HepG2 (cell line): ENCODE measurements around the gene GPR31. TPM values are rescaled to one million over a fixed set of nuclear protein-coding genes. Genes with fewer than 3 reads are reported as not detected.

ENCODE experiments used
- ATAC-seq: fragments of 200-7000 bp; cut with Tn5 transposase; 3 replicates; pipeline ENCODE4 v1.9.1; 2020; ENCODE audit warnings: mild to moderate bottlenecking, moderate library complexity
- BruUV-seq: library from RNA; stranded (reverse); fragments of 400-500 nt; replicated peaks from 2 replicates; lab custom pipeline; 2021; lab: Mats Ljungman, UMichigan
- CTCF ChIA-PET: fragments of 300-600 bp; formaldehyde crosslinking; extraction: SDS; loops from one replicate; lab custom pipeline; 2021; ENCODE audit warnings: low total read pairs, inconsistent platforms, low intra/inter-chr PET ratio; lab: Yijun Ruan, JAX
- POLR2A ChIA-PET: fragments of 350-600 bp; sonication (Branson Sonifier 250); formaldehyde crosslinking; loops from one replicate; lab custom pipeline; 2020; ENCODE audit warnings: antibody characterized with exemption, inconsistent platforms; lab: Yijun Ruan, JAX
- DNase-seq: peaks from one replicate; pipeline ENCODE4 v3.0.0-alpha.2; 2015; ENCODE audit warnings: low spot score
- FAIRE-seq: peaks from 3 replicates; lab custom pipeline; 2011; peaks lifted over from hg19 to GRCh38; lab: Jason Lieb, UNC
- H2AFZ ChIP-seq: one replicate; pipeline ENCODE4 v1.6.1; 2011; ENCODE audit warnings: low read length, inconsistent platforms
- H3K27ac ChIP-seq: fragments of 300-600 bp; 3 replicates; pipeline ENCODE4 v1.8.0; 2011; ENCODE audit warnings: mixed run types, mild to moderate bottlenecking, mixed read lengths, low read length, inconsistent platforms; ENCODE audit not compliant: insufficient read depth; ENCODE audit errors: extremely low read length
- H3K27me3 ChIP-seq, 2 experiments: fragments of 200-600 bp in 1 of 2; 2 replicates in 1 of 2; 3 replicates in 1 of 2; pipeline versions ENCODE4 v1.6.0 to v1.8.0; 2011; ENCODE audit warnings: low read length in 2 of 2, mild to moderate bottlenecking in 2 of 2, moderate library complexity in 2 of 2, inconsistent platforms in 1 of 2; ENCODE audit not compliant: insufficient read depth in 2 of 2, control insufficient read depth in 1 of 2
- H3K36me3 ChIP-seq, 2 experiments: fragments of 200-600 bp in 1 of 2; replicated peaks in 1 of 2; 2 replicates in 1 of 2; 3 replicates in 1 of 2; pipeline versions ENCODE4 v1.5.1 to v1.8.0; 2011; ENCODE audit warnings: low read length in 2 of 2, inconsistent platforms in 1 of 2; ENCODE audit not compliant: insufficient read depth in 2 of 2, control insufficient read depth in 1 of 2
- H3K4me1 ChIP-seq: 2 replicates; pipeline ENCODE4 v1.5.1; 2012; ENCODE audit warnings: low read length, inconsistent platforms; ENCODE audit not compliant: insufficient read depth
- H3K4me2 ChIP-seq: 2 replicates; pipeline ENCODE4 v1.6.0; 2011; ENCODE audit warnings: low read depth, low read length, inconsistent platforms
- H3K4me3 ChIP-seq, 3 experiments: fragments of 200-600 bp in 1 of 3; sonication (generic), shearing (Covaris generic) in 1 of 3; replicated peaks in 1 of 3; 2 replicates each; pipeline ENCODE4 v1.5.1; 2011 to 2016; ENCODE audit warnings: low read length in 3 of 3, inconsistent platforms in 2 of 3, low read depth in 2 of 3, mild to moderate bottlenecking in 2 of 3, control low read depth in 1 of 3, mixed read lengths in 1 of 3; ENCODE audit not compliant: insufficient read depth in 1 of 3
- H3K79me2 ChIP-seq: one replicate; pipeline ENCODE4 v1.6.1; 2011; ENCODE audit warnings: low read length, inconsistent platforms; ENCODE audit not compliant: insufficient read depth
- H3K9ac ChIP-seq: 2 replicates; pipeline ENCODE4 v1.6.0; 2011; ENCODE audit warnings: mild to moderate bottlenecking, low read depth, low read length, inconsistent platforms; ENCODE audit not compliant: insufficient read depth
- H3K9me3 ChIP-seq: 2 replicates; pipeline ENCODE4 v1.5.1; 2012; ENCODE audit warnings: mild to moderate bottlenecking, low read length
- H4K20me1 ChIP-seq: 2 replicates; pipeline ENCODE4 v1.6.0; 2011; ENCODE audit warnings: inconsistent platforms, mild to moderate bottlenecking, low read length, moderate library complexity; ENCODE audit not compliant: insufficient read depth
- CC2D1A ChIP-seq: sonication (generic); formaldehyde crosslinking; IDR thresholded peaks from 2 replicates; pipeline ENCODE4 v1.8.1; 2023; ENCODE audit warnings: mild to moderate bottlenecking, missing genetic modification reagents
- HHEX ChIP-seq: IDR thresholded peaks from 2 replicates; pipeline ENCODE4 v1.6.1; 2016; ENCODE audit warnings: control low read depth
- HOXA5 ChIP-seq: sonication (generic); formaldehyde crosslinking; IDR thresholded peaks from 2 replicates; pipeline ENCODE4 v1.4.0; 2020; ENCODE audit warnings: missing genetic modification reagents
- JUND ChIP-seq: sonication (generic); formaldehyde crosslinking; IDR thresholded peaks from 2 replicates; pipeline ENCODE4 v1.8.0; 2022; ENCODE audit warnings: mild to moderate bottlenecking, missing genetic modification reagents
- KDM2A ChIP-seq: sonication (generic); formaldehyde crosslinking; IDR thresholded peaks from 2 replicates; pipeline ENCODE4 v1.4.0; 2020; ENCODE audit warnings: low read depth, missing genetic modification reagents, borderline replicate concordance
- KDM3A ChIP-seq: IDR thresholded peaks from 2 replicates; pipeline ENCODE4 v1.6.1; 2018; ENCODE audit warnings: low read depth, missing compliant biosample characterization
- KLF11 ChIP-seq: IDR thresholded peaks from 2 replicates; pipeline ENCODE4 v1.6.1; 2016; ENCODE audit warnings: missing compliant biosample characterization
- MBNL3 ChIP-seq: fragments of 250-450 bp; sonication (Bioruptor Pico); conservative IDR thresholded peaks from 2 replicates; pipeline ENCODE4 v1.8.0; 2022; ENCODE audit warnings: mild to moderate bottlenecking, inconsistent platforms
- POGZ ChIP-seq: sonication (generic); formaldehyde crosslinking; IDR thresholded peaks from 2 replicates; pipeline ENCODE4 v1.4.0; 2020; ENCODE audit warnings: mild to moderate bottlenecking, missing genetic modification reagents
- RAD21 ChIP-seq: fragments of 450-650 bp; formaldehyde crosslinking; IDR thresholded peaks from 2 replicates; pipeline ENCODE4 v1.5.0; 2020; ENCODE audit warnings: mild to moderate bottlenecking
- SETDB1 ChIP-seq: sonication (generic); formaldehyde crosslinking; IDR thresholded peaks from 2 replicates; pipeline ENCODE4 v1.5.1; 2020; ENCODE audit warnings: missing genetic modification reagents, mild to moderate bottlenecking, borderline replicate concordance
- SP1 ChIP-seq, 2 experiments: fragments of 450-650 bp in 1 of 2; sonication (generic) in 1 of 2; formaldehyde crosslinking in 1 of 2; IDR thresholded peaks; 2 replicates each; pipeline versions ENCODE4 v1.4.0 to v1.6.1; 2016 to 2020; ENCODE audit warnings: missing genetic modification reagents in 1 of 2
- STAG1 ChIP-seq: sonication (generic); formaldehyde crosslinking; IDR thresholded peaks from 2 replicates; pipeline ENCODE4 v1.4.0; 2020; ENCODE audit warnings: missing genetic modification reagents
- ZBTB21 ChIP-seq: sonication (generic); formaldehyde crosslinking; IDR thresholded peaks from 2 replicates; pipeline ENCODE4 v1.4.0; 2020; ENCODE audit warnings: missing genetic modification reagents
- ZEB1 ChIP-seq: IDR thresholded peaks from 2 replicates; pipeline ENCODE4 v1.6.1; 2012; ENCODE audit warnings: mild to moderate bottlenecking, low read depth, inconsistent platforms; ENCODE audit not compliant: insufficient replicate concordance
- ZNF274 ChIP-seq: sonication (generic); formaldehyde crosslinking; IDR thresholded peaks from 2 replicates; pipeline ENCODE4 v1.5.1; 2020; ENCODE audit warnings: mild to moderate bottlenecking, missing genetic modification reagents
- ZNF652 ChIP-seq: IDR thresholded peaks from 2 replicates; pipeline ENCODE4 v1.6.1; 2016; ENCODE audit warnings: low read depth, borderline replicate concordance
- ZNF75D ChIP-seq: sonication (generic); formaldehyde crosslinking; IDR thresholded peaks from 2 replicates; pipeline ENCODE4 v1.8.1; 2023; ENCODE audit warnings: missing genetic modification reagents, mild to moderate bottlenecking, borderline replicate concordance
- ZNF879 ChIP-seq: sonication (generic); formaldehyde crosslinking; IDR thresholded peaks from 2 replicates; pipeline ENCODE4 v1.8.1; 2023; ENCODE audit warnings: missing genetic modification reagents
- WGBS: methylation state at CpG from one replicate; pipeline ENCODE4 v1.1.6; 2017; ENCODE audit warnings: low lambda C conversion rate; 5-methylcytosine and 5-hydroxymethylcytosine counted together
- in situ Hi-C: cut with HindIII; loops from 2 replicates; pipeline ENCODE4 v1.10.0; 2017; ENCODE audit warnings: low pct_unique_long_range_greater_than_20kb; ENCODE audit not compliant: extremely low pct_ligation_motif_present
- intact Hi-C: fragments of 100-400 bp; cut with micrococcal nuclease; formaldehyde crosslinking; loops from one replicate; pipeline ENCODE4 v1.10.0; 2022; ENCODE audit not compliant: unreplicated experiment
- polyA plus RNA-seq, 8 experiments: library from polyadenylated mRNA; depleted of rRNA in 3 of 8; stranded (reverse) in 7 of 8; unstranded in 1 of 8; fragments of >200 nt; fragmentation: Illumina TruSeq in 4 of 8; extraction: Trizol in 4 of 8; gene quantifications; 2 replicates each; pipeline versions ENCODE4 v1.2.1 to v1.2.3, GENCODE V29; 2011 to 2016; ENCODE audit warnings: low read depth in 4 of 8, missing spikeins in 1 of 8, mixed read lengths in 1 of 8; ENCODE audit not compliant: insufficient read depth in 1 of 8
- total RNA-seq, 5 experiments: library from RNA; depleted of rRNA; stranded (reverse); fragments of >200 nt; fragmentation: Illumina TruSeq; extraction: Trizol; gene quantifications; 2 replicates each; pipeline ENCODE4 v1.2.3, GENCODE V29; 2016; ENCODE audit warnings: low read depth in 1 of 5
- TF ChIP-seq, protein P1 (sequence below): sonication (generic); formaldehyde crosslinking; IDR thresholded peaks from 2 replicates; pipeline ENCODE4 v1.5.1; 2020; ENCODE audit warnings: mild to moderate bottlenecking, missing genetic modification reagents
- TF ChIP-seq, protein P2 (sequence below): sonication (generic); formaldehyde crosslinking; IDR thresholded peaks from 2 replicates; pipeline ENCODE4 v1.5.0; 2020; ENCODE audit warnings: missing genetic modification reagents, mild to moderate bottlenecking, borderline replicate concordance

The GPR31 gene
- total and polyA plus RNA-seq, 2 of the 13 experiments (the other 11 are each of a cell fraction or from before 2014, with no cell fraction given): not detected

DNA sequence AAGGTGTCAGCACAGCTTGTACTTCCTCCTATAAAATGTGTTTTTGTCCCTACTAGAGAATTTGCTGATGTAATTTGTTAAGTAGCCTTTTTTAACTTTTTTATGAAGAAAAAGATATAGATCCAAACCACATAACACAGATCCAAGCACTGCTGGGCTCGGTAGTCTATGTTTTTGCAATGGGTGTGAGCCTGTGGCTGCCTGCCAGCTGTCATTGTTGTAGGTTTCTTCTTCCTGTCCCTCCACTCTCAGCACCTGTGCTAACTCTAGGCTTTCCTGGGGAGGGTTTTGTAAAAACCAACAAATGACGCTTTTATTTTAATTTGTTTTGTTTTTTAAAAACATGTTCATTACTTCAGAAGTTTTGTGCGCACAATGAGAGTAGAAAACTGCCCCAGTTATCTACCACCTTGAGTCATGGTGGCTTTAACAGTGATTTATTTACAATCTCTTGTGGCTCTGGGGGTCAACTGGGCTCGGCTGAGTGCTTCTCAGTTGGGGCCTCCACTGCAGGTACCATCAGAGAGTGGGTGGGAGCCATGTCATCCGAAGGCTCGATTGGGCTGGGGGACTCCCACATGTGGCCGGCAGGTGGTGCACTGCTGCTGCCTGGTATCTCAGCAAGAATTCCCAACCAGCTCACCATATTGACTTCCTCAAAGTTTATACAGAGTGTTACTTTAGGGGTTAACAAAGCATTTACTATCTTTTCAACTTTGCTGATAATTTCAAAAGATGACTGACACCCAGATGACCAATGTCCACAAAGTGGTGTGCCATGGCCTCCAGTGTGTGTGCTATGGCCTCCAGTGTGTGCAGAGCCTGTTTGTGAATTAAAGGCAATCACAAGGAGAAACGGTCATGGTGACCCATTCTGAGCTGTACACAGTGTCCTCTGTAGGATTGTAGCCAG lies 37.9 kb downstream of the GPR31 start:
- intact Hi-C loops (loop anchor here (5.0 kb wide), 1 partner anchor 43 kb away; no protein-coding TSS in a partner anchor), in situ Hi-C loops (no loop called here)
- H3K9me3 ChIP-seq: peaks cover 10% of the 10 kb centered on the region
- peaks cover 8% of the 10 kb centered on the region for H3K79me2 ChIP-seq
- ChIA-PET CTCF (interaction anchor here (2.4 kb wide), 1 partner anchor 21 kb away, joined by 28 read pairs; no protein-coding TSS in a partner anchor), POLR2A (interaction anchor here (1.3 kb wide), 1 partner anchor 22 kb away, joined by 15 read pairs; no protein-coding TSS in a partner anchor)
- H3K27me3 ChIP-seq: peaks cover 0 to 13% of the 10 kb centered on the region in 2 experiments; a peak in 3 of 5 replicates
- H3K36me3 ChIP-seq: no peaks in the 10 kb centered on the region
- 42% methylated on average over 8 of the region's 8 CpGs for WGBS
- no peak overlapping the region for H3K27ac ChIP-seq
- H2AFZ ChIP-seq: no peak overlapping the region
- FAIRE-seq (no peak), DNase-seq (no peak), ATAC-seq (no peak)
- H4K20me1 ChIP-seq: no peaks in the 10 kb centered on the region
- peaks cover 69% of the 10 kb centered on the region for H3K4me1 ChIP-seq
- H3K9ac ChIP-seq: no peak overlapping the region
- H3K4me2 ChIP-seq: no peak overlapping the region
- no peak overlapping the region for H3K4me3 ChIP-seq
- BruUV-seq: no TSS peak
- TF ChIP-seq JUND (CRISPR knock-in tag): 0 out of 2 replicates have a peak, but pooled peaks have one; percentile 31
- TF ChIP-seq KLF11 (CRISPR knock-in tag): no peak
- TF ChIP-seq HOXA5 (CRISPR knock-in tag): no peak
- no peak for TF ChIP-seq ZNF274 (CRISPR knock-in tag)
- TF ChIP-seq ZNF879 (CRISPR knock-in tag): no peak
- TF ChIP-seq STAG1: peak; percentile 47
- peak; percentile 61; the same call in 1 of the 2 replicates for TF ChIP-seq POGZ (CRISPR knock-in tag)
- TF ChIP-seq, protein P1, sequence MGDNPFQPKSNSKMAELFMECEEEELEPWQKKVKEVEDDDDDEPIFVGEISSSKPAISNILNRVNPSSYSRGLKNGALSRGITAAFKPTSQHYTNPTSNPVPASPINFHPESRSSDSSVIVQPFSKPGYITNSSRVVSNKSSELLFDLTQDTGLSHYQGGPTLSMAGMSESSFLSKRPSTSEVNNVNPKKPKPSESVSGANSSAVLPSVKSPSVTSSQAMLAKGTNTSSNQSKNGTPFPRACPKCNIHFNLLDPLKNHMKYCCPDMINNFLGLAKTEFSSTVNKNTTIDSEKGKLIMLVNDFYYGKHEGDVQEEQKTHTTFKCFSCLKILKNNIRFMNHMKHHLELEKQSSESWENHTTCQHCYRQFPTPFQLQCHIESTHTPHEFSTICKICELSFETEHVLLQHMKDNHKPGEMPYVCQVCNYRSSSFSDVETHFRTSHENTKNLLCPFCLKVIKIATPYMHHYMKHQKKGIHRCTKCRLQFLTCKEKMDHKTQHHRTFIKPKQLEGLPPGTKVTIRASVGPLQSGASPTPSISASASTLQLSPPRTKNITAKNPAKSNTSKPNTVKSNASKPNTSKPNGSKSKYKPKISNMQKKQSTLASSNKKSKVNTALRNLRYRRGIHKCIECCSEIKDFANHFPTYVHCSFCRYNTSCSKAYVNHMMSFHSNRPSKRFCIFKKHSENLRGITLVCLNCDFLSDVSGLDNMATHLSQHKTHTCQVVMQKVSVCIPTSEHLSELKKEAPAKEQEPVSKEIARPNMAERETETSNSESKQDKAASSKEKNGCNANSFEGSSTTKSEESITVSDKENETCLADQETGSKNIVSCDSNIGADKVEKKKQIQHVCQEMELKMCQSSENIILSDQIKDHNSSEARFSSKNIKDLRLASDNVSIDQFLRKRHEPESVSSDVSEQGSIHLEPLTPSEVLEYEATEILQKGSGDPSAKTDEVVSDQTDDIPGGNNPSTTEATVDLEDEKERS (CRISPR knock-in tag): peak; percentile 90
- peak; percentile 41; the same call in 1 of the 2 replicates for TF ChIP-seq ZNF652 (CRISPR knock-in tag)
- peak; percentile 71 for TF ChIP-seq RAD21 (CRISPR knock-in tag)
- TF ChIP-seq HHEX (CRISPR knock-in tag): no peak
- peak; percentile 84; the same call in 1 of the 2 replicates for TF ChIP-seq SETDB1 (CRISPR knock-in tag)
- TF ChIP-seq KDM3A: no peak
- TF ChIP-seq SP1 (IDR thresholded peaks at IDR 0.05): no peak
- peak; percentile 14; the same call in 1 of the 2 replicates for TF ChIP-seq SP1 (CRISPR knock-in tag; IDR thresholded peaks at IDR 0.05)
- no peak for TF ChIP-seq ZNF75D (CRISPR knock-in tag)
- no peak for TF ChIP-seq ZBTB21 (CRISPR knock-in tag)
- no peak for TF ChIP-seq ZEB1
- TF ChIP-seq, protein P2, sequence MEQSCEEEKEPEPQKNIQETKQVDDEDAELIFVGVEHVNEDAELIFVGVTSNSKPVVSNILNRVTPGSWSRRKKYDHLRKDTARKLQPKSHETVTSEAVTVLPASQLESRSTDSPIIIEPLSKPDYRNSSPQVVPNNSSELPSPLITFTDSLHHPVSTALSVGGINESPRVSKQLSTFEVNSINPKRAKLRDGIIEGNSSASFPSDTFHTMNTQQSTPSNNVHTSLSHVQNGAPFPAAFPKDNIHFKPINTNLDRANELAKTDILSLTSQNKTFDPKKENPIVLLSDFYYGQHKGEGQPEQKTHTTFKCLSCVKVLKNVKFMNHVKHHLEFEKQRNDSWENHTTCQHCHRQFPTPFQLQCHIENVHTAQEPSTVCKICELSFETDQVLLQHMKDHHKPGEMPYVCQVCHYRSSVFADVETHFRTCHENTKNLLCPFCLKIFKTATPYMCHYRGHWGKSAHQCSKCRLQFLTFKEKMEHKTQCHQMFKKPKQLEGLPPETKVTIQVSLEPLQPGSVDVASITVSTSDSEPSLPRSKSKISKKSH (CRISPR knock-in tag): peak; percentile 88
- 0 out of 2 replicates have a peak, but pooled peaks have one; percentile 26 for TF ChIP-seq KDM2A (CRISPR knock-in tag)
- no peak for TF ChIP-seq MBNL3 (CRISPR knock-in tag)
- TF ChIP-seq CC2D1A: no peak
